OCI-LY7 (cell line): ENCODE measurements around the gene COL4A5. TPM values are rescaled to one million over a fixed set of nuclear protein-coding genes. Genes with fewer than 3 reads are reported as not detected.
"Not testable (repeated sequence)": the region's sequence is repeated elsewhere in the genome, so short reads cannot be mapped to it uniquely, and the experiment has no call there.

Source experiments
- Bru-seq: library from RNA; stranded (reverse); fragments of 400-500 nt; gene quantifications from one replicate; lab custom pipeline; 2021; lab: Mats Ljungman, UMichigan
- BruChase-seq, 2 experiments: library from RNA; stranded (reverse); fragments of 400-500 nt; gene quantifications; one replicate each; lab custom pipeline; 2021; lab: Mats Ljungman, UMichigan
- BruUV-seq: library from RNA; stranded (reverse); fragments of 400-500 nt; replicated peaks from 2 replicates; lab custom pipeline; 2021; lab: Mats Ljungman, UMichigan
- CTCF ChIA-PET: fragments of 300-600 bp; sonication (Branson Sonifier 250); formaldehyde crosslinking; loops from one replicate; lab custom pipeline; 2022; ENCODE audit warnings: antibody characterized with exemption; ENCODE audit not compliant: unreplicated experiment; lab: Charles Lee
- POLR2A ChIA-PET: fragments of 300-600 bp; sonication (Branson Sonifier 250); formaldehyde crosslinking; loops from one replicate; lab custom pipeline; 2022; ENCODE audit warnings: antibody characterized with exemption; lab: Charles Lee
- DNase-seq: peaks from one replicate; pipeline ENCODE4 v3.0.0-alpha.2; 2015; ENCODE audit warnings: low spot score
- H2AFZ ChIP-seq: fragments of 200-600 bp; sonication (generic), shearing (Covaris generic); 2 replicates; pipeline ENCODE4 v1.6.1; 2014; ENCODE audit warnings: mild to moderate bottlenecking, antibody characterized with exemption, low read length, moderate library complexity
- H3K27ac ChIP-seq: fragments of 200-600 bp; sonication (generic); 2 replicates; pipeline ENCODE4 v1.5.1; 2014; ENCODE audit warnings: mixed run types, low read depth, mild to moderate bottlenecking, moderate library complexity, low read length, inconsistent platforms; ENCODE audit not compliant: poor library complexity, severe bottlenecking
- H3K36me3 ChIP-seq: fragments of 200-600 bp; sonication (generic); 2 replicates; pipeline ENCODE4 v1.6.1; 2014; ENCODE audit warnings: mild to moderate bottlenecking, antibody characterized with exemption, low read length, moderate library complexity, mixed read lengths; ENCODE audit not compliant: insufficient read depth
- H3K4me1 ChIP-seq: fragments of 200-600 bp; sonication (generic); 2 replicates; pipeline ENCODE4 v1.5.1; 2014; ENCODE audit warnings: mild to moderate bottlenecking, low read length; ENCODE audit not compliant: insufficient read depth, poor library complexity, severe bottlenecking
- H3K4me2 ChIP-seq: fragments of 200-600 bp; sonication (generic); 2 replicates; pipeline ENCODE4 v1.6.1; 2014; ENCODE audit warnings: mild to moderate bottlenecking, low read length
- H3K4me3 ChIP-seq: fragments of 200-600 bp; sonication (generic); 2 replicates; pipeline ENCODE4 v1.5.1; 2014; ENCODE audit warnings: mild to moderate bottlenecking, low read depth, low read length; ENCODE audit not compliant: poor library complexity, severe bottlenecking
- H3K79me2 ChIP-seq: fragments of 200-600 bp; sonication (generic); 2 replicates; pipeline ENCODE4 v1.6.1; 2016; ENCODE audit warnings: low read depth, mild to moderate bottlenecking, low read length, moderate library complexity, mixed read lengths; ENCODE audit not compliant: insufficient read depth
- H3K9me2 ChIP-seq: fragments of 200-600 bp; sonication (generic); 2 replicates; pipeline ENCODE4 v1.6.1; 2016; ENCODE audit warnings: mild to moderate bottlenecking, low read length, mixed read lengths; ENCODE audit not compliant: insufficient read depth
- H3K9me3 ChIP-seq: fragments of 200-600 bp; sonication (generic); 2 replicates; pipeline ENCODE4 v1.6.1; 2014; ENCODE audit warnings: mild to moderate bottlenecking, mixed run types, low read length, mixed read lengths
- H4K20me1 ChIP-seq: fragments of 200-600 bp; sonication (generic); 2 replicates; pipeline ENCODE4 v1.6.1; 2014; ENCODE audit warnings: mild to moderate bottlenecking, antibody characterized with exemption, low read length, moderate library complexity, mixed read lengths; ENCODE audit not compliant: insufficient read depth
- EZH2phosphoT487 ChIP-seq: fragments of 200-600 bp; sonication (generic); IDR thresholded peaks from 2 replicates; pipeline ENCODE4 v1.6.1; 2018; ENCODE audit warnings: low read depth, borderline replicate concordance, mild to moderate bottlenecking, mixed run types, antibody characterized with exemption, low read length, moderate library complexity, mixed read lengths
- intact Hi-C: fragments of 100-400 bp; cut with micrococcal nuclease; formaldehyde crosslinking; loops from one replicate; pipeline ENCODE4 v1.10.0; 2022; ENCODE audit not compliant: unreplicated experiment
- long read RNA-seq: library from polyadenylated mRNA; stranded (forward); transcript quantifications from one replicate; pipeline ENCODE4 v2.0.0, GENCODE V29; 2022
- total RNA-seq, 2 experiments: library from RNA; depleted of rRNA in 1 of 2; stranded (reverse); fragments of >200 nt in 1 of 2; shearing (Covaris generic) in 1 of 2; gene quantifications; 2 replicates each; pipeline ENCODE4 v1.2.3, GENCODE V29; 2014 to 2022
- TF ChIP-seq, protein P1 (sequence below): fragments of 200-600 bp; sonication (generic); conservative IDR thresholded peaks from 2 replicates; pipeline ENCODE4 v1.5.1; 2014; ENCODE audit warnings: mild to moderate bottlenecking, antibody characterized with exemption, low read length, moderate library complexity, mixed read lengths

Gene COL4A5
- not detected in 2 replicates for total RNA-seq (2014; rRNA removed; shearing (Covaris generic))
- not detected in 2 replicates for total RNA-seq (2022)
- Bru-seq, nascent RNA = percentile 8 among the genes with signal in this experiment
- percentile 5 among the genes with signal in this experiment for BruChase-seq, experiment 1, labeled RNA remaining after a 6-hour chase
- BruChase-seq, experiment 2, labeled RNA remaining after a 2-hour chase = percentile 10 among the genes with signal in this experiment
- long read RNA-seq = 0 reads

DNA sequence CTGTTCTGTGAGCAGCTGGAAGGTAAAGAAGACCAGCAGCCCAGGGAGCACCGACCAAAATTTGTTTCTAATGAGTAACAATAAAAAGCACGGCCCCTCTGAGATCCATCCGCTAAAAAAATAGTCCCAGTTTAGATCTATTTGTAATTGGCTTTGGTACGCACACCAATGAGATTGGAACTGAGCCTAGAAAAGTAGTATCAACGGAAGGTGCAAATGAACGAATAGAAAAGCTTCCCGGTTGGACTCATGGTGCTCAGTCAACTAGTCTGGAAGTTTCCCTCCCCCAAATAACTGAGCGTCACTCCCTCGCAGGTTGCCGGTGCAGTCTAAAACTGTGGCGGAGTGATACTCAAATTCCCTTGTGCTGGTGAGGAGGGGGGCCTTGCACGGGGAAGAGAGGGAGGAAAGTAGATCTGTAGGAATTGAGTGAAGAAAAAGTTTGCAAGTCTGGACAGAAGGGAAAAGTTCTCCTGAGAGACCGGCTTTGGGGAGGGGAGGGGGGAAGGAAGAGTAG is at the start of gene COL4A5:
Gene COL4A5, plus strand, starts transcription at position 413 of the 517 bp plus-strand sequence. CDS start 288 bp downstream, outside the sequence.
- no peak for DNase-seq
- no TSS peak for BruUV-seq
- Histone ChIP-seq H3K9me3 (no peaks in the 10 kb centered on the region), H3K79me2 (no peaks in the 10 kb centered on the region), H4K20me1 (no peaks in the 10 kb centered on the region), H3K9me2 (no peaks in the 10 kb centered on the region), H2AFZ (no peak within 1 kb of the TSS), H3K4me2 (no peak within 1 kb of the TSS), H3K4me1 (no peaks in the 10 kb centered on the region), H3K36me3 (no peaks in the 10 kb centered on the region), H3K27ac (no peak within 1 kb of the TSS), H3K4me3 (no peak within 1 kb of the TSS)
- intact Hi-C loops = no loop called here
- ChIA-PET POLR2A (no interaction called here), CTCF (no interaction called here)
- TF ChIP-seq, protein P1, sequence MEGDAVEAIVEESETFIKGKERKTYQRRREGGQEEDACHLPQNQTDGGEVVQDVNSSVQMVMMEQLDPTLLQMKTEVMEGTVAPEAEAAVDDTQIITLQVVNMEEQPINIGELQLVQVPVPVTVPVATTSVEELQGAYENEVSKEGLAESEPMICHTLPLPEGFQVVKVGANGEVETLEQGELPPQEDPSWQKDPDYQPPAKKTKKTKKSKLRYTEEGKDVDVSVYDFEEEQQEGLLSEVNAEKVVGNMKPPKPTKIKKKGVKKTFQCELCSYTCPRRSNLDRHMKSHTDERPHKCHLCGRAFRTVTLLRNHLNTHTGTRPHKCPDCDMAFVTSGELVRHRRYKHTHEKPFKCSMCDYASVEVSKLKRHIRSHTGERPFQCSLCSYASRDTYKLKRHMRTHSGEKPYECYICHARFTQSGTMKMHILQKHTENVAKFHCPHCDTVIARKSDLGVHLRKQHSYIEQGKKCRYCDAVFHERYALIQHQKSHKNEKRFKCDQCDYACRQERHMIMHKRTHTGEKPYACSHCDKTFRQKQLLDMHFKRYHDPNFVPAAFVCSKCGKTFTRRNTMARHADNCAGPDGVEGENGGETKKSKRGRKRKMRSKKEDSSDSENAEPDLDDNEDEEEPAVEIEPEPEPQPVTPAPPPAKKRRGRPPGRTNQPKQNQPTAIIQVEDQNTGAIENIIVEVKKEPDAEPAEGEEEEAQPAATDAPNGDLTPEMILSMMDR = no peak

DNA sequence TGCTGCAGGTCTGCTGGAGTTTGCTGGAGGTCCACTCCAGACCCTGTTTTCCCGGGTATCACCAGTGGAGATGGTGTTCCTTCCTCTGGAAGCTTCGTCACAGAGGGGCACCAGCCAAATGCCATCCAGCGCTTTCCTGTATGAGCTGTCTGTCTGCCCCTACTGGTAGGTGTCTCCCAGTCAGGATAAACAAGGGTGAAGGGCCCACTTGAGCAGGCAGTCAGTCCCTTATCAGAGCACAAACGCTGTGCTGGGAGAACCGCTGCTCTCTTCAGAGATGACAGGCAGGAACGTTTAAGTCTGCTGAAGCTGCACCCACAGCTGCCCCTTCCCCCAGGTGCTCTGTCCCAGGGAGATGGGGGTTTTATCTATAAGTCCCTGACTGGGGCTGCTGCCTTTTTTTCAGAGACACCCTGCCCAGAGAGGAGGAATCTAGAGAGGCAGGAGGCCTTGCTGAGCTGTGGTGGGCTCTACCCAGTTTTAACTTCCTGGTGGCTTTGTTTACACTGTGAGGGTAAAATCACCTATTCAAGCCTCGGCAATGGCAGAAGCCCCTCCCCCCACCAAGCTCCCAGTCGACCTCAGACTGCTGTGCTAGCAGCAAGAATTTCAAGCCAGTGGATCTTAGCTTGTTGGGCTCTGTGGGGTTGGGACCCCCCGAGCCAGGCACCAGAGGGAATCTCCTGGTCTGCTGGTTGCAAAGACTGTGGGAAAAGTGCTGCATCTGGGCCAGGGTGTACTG is 48.5 kb upstream of the COL4A5 start:
- H4K20me1 ChIP-seq, CTCF ChIA-PET, H3K27ac ChIP-seq, intact Hi-C loops, H3K9me3 ChIP-seq, H3K4me3 ChIP-seq, H2AFZ ChIP-seq, H3K4me1 ChIP-seq, BruUV-seq, POLR2A ChIA-PET, DNase-seq, H3K9me2 ChIP-seq, H3K36me3 ChIP-seq, H3K79me2 ChIP-seq, H3K4me2 ChIP-seq: not testable (repeated sequence)

DNA sequence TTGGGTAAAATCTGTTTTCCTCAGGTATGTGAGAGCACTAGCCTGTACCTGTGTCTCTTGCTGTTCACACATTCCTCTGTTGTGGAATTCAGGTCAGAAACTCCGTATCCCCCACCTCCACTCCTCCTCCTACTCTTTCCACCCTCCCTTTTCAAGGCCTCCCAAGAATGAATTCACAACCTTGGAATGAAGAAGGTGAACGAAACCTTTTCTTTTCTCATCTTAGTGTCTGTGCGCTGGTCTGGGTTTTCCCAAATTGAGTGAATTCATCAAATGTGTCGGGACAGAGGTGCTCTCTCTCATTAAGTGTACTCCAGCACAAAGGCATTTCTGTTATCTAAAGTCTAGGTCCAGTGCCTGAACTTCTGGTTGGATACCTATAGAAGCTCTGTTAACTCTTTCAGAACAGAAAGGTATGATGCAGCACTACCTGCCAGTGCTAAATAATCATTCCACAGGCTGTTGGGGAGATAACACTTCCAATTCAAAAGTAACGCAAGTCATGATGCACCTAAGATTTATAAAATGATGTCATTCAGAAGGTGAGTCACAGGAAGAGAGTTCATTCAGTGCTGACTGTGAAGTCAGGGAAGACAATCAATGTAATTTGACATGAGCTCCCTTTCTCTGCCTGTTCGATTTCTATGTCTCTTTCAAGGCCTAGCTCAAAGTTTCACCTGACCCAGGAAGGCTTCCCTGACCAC is 43.3 kb upstream of the COL4A5 start:
- Histone ChIP-seq H2AFZ (no peak overlapping the region), H3K4me2 (no peak overlapping the region)

More for the DNA sequence above, 43.3 kb upstream of the COL4A5 start:
- ChIA-PET CTCF (no interaction called here), POLR2A (no interaction called here)
- intact Hi-C loops = no loop called here
- no TSS peak for BruUV-seq
- Histone ChIP-seq H3K9me3 (no peaks in the 10 kb centered on the region), H3K9me2 (no peaks in the 10 kb centered on the region), H3K36me3 (no peaks in the 10 kb centered on the region), H3K79me2 (no peaks in the 10 kb centered on the region), H3K4me1 (no peaks in the 10 kb centered on the region), H3K4me3 (no peak overlapping the region), H3K27ac (no peak overlapping the region), H4K20me1 (no peaks in the 10 kb centered on the region)
- DNase-seq = no peak
- TF ChIP-seq EZH2phosphoT487 = no peak
- TF ChIP-seq, protein P1 = no peak
